Measurements from ENCODE around the gene YTHDF2. TPM values are rescaled to one million over a fixed set of nuclear protein-coding genes. Genes with fewer than 3 reads are reported as not detected.

Gene YTHDF2
- total RNA-seq, 1 donor from 2014 or later = 105 TPM

- Mint-ChIP-seq H3K36me3 (no peaks in the 10 kb centered on the region), H3K4me3 (no peak overlapping the region), H3K9me3 (no peaks in the 10 kb centered on the region), H3K4me1 (ENCODE audit: unreplicated experiment) (peaks cover 6% of the 10 kb centered on the region), H3K27me3 (peaks cover 8% of the 10 kb centered on the region), H3K27ac (no peak overlapping the region)
- DNase-seq (ENCODE audit: extremely low spot score, unreplicated experiment) = no peak
- no peak for TF ChIP-seq CTCF (conservative IDR thresholded peaks at IDR 0.05)
Observed at GRCh38 chr1:28796352-28797211, 59.8 kb downstream of the YTHDF2 start.

- Mint-ChIP-seq H3K9me3 (peaks cover 4% of the 10 kb centered on the region), H3K4me3 (no peak overlapping the region), H3K36me3 (no peaks in the 10 kb centered on the region), H3K27ac (no peak overlapping the region), H3K27me3 (peaks cover 3% of the 10 kb centered on the region), H3K4me1 (ENCODE audit: unreplicated experiment) (peaks cover 5% of the 10 kb centered on the region)
- DNase-seq (ENCODE audit: extremely low spot score, unreplicated experiment) = no peak
- no peak for TF ChIP-seq CTCF (conservative IDR thresholded peaks at IDR 0.05)
Observed at GRCh38 chr1:28800324-28800723, 63.6 kb downstream of the YTHDF2 start.

- no peak for TF ChIP-seq CTCF (conservative IDR thresholded peaks at IDR 0.05)
- Mint-ChIP-seq H3K27ac (no peak overlapping the region), H3K4me3 (no peak overlapping the region), H3K9me3 (peaks cover 4% of the 10 kb centered on the region), H3K27me3 (no peaks in the 10 kb centered on the region), H3K4me1 (ENCODE audit: unreplicated experiment) (peaks cover 5% of the 10 kb centered on the region), H3K36me3 (no peaks in the 10 kb centered on the region)
- no peak for DNase-seq (ENCODE audit: extremely low spot score, unreplicated experiment)
Observed at GRCh38 chr1:28801461-28801860, 64.7 kb downstream of the YTHDF2 start.

- peaks cover 4% of the 10 kb centered on the region for H3K9me3 Mint-ChIP-seq
- no peak for DNase-seq (ENCODE audit: extremely low spot score, unreplicated experiment)
- H3K4me3 Mint-ChIP-seq = no peak overlapping the region
- peaks cover 5% of the 10 kb centered on the region for H3K27me3 Mint-ChIP-seq
- H3K36me3 Mint-ChIP-seq = no peaks in the 10 kb centered on the region
- no peak for TF ChIP-seq CTCF (conservative IDR thresholded peaks at IDR 0.05)
- H3K4me1 Mint-ChIP-seq (ENCODE audit: unreplicated experiment) = peaks cover 5% of the 10 kb centered on the region
- H3K27ac Mint-ChIP-seq = no peak overlapping the region
Observed at GRCh38 chr1:28803051-28803450, 66.3 kb downstream of the YTHDF2 start.

- Mint-ChIP-seq H3K4me1 (ENCODE audit: unreplicated experiment) (peaks cover 5% of the 10 kb centered on the region), H3K4me3 (no peak overlapping the region), H3K9me3 (peaks cover 4% of the 10 kb centered on the region), H3K27ac (no peak overlapping the region), H3K27me3 (peaks cover 5% of the 10 kb centered on the region), H3K36me3 (no peaks in the 10 kb centered on the region)
- DNase-seq (ENCODE audit: extremely low spot score, unreplicated experiment) = no peak
- no peak for TF ChIP-seq CTCF (conservative IDR thresholded peaks at IDR 0.05)
Observed at GRCh38 chr1:28803662-28804061, 66.9 kb downstream of the YTHDF2 start.

All from type B pancreatic cell (in vitro differentiated cells).